GM21528 (cell line): ENCODE measurements around the gene CSNK1G3.
"Not testable (repeated sequence)": the region's sequence is repeated elsewhere in the genome, so short reads cannot be mapped to it uniquely, and the experiment has no call there.

ENCODE experiments used
- ATAC-seq: cut with Tn5 transposase; IDR thresholded peaks from one replicate; pipeline ENCODE4 v1.9.1; 2021; ENCODE audit warnings: mild to moderate bottlenecking, moderate library complexity; ENCODE audit not compliant: unreplicated experiment, low FRiP score

Gene CSNK1G3

DNA sequence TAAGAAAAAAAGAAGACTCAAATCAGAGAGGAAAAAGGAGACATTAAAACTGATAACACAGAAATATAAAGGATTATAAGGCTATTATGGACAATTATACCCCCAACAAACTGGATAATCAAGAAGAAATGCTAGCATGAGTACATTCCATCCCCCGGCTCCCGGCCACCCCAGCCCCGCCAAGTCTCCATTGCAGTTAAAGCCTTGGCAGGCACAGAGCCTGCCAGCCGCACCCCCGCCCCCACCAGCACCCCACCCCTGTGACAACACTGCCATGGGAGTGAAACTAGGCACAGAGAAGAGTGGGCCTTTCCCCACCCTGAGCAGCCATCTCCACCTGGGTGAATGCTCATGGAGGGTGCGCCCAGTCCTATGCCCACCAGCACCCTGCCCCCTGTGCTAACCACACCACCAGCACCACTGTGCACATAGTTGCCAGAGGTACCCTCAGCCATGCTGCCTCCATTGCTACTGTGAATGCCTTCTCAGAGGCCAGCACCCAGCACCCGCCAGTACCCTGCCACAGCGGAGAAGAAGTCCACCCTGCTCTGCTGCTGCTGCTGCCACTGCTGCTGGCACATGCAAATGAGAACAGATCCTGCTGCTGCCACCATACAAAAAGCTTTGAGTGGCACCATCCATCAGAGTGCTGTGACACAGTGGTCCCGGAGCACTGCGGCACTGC, 117.0 kb downstream of the CSNK1G3 start:
- no peak for ATAC-seq

DNA sequence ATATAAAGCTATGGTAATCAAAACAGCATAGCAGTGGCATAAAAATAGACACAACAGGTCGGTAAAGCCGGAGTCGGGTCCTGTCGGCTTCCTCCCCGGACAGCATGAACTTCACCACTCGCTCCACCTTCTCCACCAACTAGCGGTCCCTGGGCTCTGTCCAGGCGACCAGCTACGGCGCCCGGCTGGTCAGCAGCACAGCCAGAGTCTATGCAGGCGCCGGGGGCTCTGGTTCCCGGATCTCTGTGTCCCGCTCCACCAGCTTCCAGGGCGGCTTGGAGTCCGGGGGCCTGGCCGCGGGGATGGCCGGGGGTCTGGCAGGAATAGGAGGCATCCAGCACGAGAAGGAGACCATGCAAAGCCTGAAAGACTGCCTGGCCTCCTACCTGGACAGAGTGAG, 124.0 kb downstream of the CSNK1G3 start:
- no peak for ATAC-seq

DNA sequence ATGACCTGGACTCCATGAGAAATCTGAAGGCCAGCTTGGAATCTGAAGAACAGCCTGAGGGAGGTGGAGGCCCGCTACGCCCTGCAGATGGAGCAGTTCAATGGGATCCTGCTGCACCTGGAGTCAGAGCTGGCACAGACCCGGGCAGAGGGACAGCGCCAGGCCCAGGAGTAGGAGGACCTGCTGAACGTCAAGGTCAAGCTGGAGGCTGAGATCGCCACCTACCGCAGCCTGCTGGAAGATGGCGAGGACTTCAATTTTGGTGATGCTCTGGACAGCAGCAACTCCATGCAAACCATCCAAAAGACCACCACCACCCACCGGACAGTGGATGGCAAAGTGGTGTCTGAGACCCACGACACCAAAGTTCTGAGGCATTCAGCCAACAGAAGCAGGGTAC, 125.1 kb downstream of the CSNK1G3 start:
- not testable (repeated sequence) for ATAC-seq

DNA sequence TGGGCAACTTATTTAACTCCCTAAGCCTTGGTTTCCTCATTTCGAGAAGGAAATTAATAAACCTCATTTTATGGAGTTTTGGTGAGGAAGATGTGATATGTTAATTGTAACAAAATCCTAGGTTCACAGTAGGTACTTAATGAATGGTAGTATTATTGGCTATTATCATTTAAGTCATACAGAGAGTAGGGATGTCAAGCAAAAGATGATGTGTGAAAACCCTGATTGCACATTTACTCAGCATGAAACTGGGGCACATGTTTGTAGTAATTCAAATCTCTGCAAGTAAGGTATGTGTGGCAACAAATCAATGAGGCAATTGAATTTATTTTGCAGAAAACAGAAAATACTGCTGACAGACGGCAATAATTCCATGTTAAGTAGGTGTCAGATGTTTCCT, 127.3 kb downstream of the CSNK1G3 start:
- no peak for ATAC-seq

DNA sequence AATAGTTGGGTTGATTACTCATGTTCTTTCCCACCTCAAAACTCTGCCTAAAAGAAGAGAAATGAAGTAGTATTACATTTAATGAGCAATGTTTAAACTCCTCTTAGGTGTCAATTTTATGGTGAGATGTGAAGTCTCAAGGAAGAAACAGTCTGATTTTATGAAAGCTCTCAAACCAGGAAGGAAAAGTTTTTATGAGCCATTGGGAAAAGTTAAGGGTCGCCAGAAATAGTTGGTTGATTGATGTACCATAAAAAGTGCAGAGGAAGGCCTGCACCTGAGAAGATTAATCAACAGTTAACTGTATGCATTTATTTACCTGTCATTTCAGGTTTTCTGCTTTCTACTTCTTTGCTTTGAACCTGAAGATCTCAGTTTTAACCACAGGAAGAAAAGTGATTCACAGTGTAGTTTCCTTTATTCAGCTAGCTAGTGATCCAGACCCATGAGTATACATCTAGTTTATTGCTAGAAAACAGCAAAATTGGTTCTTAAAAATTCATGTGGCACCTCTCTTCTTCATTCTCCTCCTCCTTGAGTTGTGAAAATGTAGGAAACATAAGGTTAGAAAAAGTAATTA, 133.1 kb downstream of the CSNK1G3 start:
- ATAC-seq, result no peak

GRCh38 chr5:123647066-123647465, 135.1 kb downstream of the CSNK1G3 start:
- no peak for ATAC-seq

DNA sequence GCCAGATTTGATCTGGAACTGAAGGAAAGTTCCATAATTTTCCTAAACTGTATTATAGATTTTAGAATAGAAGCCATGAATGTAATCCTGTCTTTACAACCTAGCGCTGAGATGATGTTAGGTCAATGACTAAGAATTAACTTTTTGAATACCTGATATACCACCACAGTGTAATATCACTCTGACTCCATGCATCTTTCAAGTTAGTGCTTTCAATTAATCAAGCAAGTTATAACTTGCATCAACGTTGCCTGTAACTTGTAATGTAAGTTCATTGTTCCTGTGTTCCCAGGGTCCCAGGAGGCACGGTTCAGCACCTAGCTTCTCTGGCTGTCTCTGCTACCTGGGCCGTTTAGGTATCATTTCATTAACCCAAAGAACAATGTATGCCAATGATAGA, 139.3 kb downstream of the CSNK1G3 start:
- no peak for ATAC-seq

DNA sequence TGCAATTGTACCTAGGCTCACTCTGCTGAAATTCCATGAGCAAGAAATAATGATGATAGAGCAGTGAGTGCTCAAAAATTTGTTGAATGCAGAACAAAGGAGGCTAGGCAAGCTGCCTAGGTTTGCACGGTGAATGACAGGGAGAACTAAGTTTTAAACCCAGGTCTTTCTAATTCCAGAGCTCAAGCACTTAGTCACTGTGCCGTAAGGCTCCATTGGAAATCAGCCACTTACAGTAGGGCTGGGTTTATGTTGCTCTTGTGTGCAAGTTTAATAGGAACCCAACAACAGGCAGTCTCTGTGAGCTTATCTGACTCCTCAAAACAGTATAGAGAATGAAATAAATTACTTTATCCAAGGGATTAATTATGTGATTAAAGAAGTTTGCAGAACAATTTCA, 147.0 kb downstream of the CSNK1G3 start:
- ATAC-seq, result no peak

- ATAC-seq, result no peak
These were observed 147.5 kb downstream of the CSNK1G3 start for GRCh38 chr5:123659495-123659894.

GRCh38 chr5:123664961-123665360, 153.0 kb downstream of the CSNK1G3 start:
- no peak for ATAC-seq

- no peak for ATAC-seq
These were observed 153.9 kb downstream of the CSNK1G3 start for GRCh38 chr5:123665822-123666371.
